GM21381 (cell line): ENCODE measurements around the gene PEX12.
"Not testable (repeated sequence)": the region's sequence is repeated elsewhere in the genome, so short reads cannot be mapped to it uniquely, and the experiment has no call there.

Experiments
- ATAC-seq: cut with Tn5 transposase; IDR thresholded peaks from one replicate; pipeline ENCODE4 v1.9.1; 2021; ENCODE audit warnings: mild to moderate bottlenecking, moderate library complexity; ENCODE audit not compliant: unreplicated experiment

PEX12 gene

GRCh38 chr17:35537601-35538141 lies 40.7 kb downstream of the PEX12 start, which contains the start of gene SLFN12L:
TSS of gene SLFN12L (minus strand) at chr17:35537678. CDS start at chr17:35522364, 15,314 bp downstream.
- ATAC-seq = no peak

GRCh38 chr17:35536664-35537171 lies 41.7 kb downstream of the PEX12 start:
- no peak for ATAC-seq

- not testable (repeated sequence) for ATAC-seq
Observed at GRCh38 chr17:35535406-35535805, 43.0 kb downstream of the PEX12 start.

GRCh38 chr17:35534576-35535093 lies 43.7 kb downstream of the PEX12 start:
- no peak for ATAC-seq

GRCh38 chr17:35531160-35531559 lies 47.2 kb downstream of the PEX12 start:
- no peak for ATAC-seq

- ATAC-seq = no peak
Observed at GRCh38 chr17:35529866-35530265, 48.5 kb downstream of the PEX12 start.

GRCh38 chr17:35529326-35529725 lies 49.0 kb downstream of the PEX12 start:
- not testable (repeated sequence) for ATAC-seq
